Measurements from ENCODE around the gene GPANK1. TPM values are rescaled to one million over a fixed set of nuclear protein-coding genes. Genes with fewer than 3 reads are reported as not detected.

Gene GPANK1
- total and polyA plus RNA-seq, 7 donors, result 13.6 to 49.7 (median 22.6) TPM

DNA sequence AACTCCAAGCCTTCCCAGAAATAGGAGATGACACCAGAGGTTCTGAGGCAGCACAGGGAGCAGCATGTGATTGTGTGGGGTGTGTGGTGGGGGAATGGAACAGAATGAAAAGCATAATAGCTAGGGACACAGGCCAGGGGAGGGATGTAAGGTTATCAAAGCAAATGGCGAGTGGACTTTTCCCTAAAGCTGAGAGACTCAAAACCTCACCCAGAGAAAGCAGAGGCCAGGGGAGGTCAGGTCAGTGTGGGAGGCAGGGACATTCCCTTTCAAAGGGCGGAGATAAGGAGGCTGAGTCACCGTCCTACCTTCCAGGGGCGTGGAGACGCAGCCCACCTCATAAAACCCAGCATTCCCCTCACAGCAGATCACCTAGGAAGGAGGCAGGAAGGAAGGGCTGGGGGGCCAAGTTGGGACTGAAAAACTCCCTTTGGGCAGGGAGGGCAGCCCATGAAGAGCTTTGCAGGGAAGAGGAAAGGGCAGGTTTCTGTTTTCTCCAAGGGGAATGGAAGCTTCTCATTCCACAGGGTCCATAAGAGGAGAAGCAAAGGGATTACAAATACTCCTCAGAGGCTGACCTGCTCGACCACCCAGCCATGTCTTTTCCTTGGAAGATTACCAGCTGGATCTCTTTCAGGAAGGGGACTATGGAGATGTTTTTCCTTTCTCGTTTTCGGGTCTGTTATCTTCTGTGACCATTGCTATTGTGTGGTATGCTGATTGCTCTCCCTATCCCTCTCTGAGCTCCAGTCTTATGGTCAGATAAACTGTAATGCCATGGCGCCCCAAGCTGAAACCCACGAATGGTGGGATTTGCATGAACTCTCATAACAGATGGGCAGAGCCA, 25.7 kb upstream of the GPANK1 start:
- Histone ChIP-seq H3K27ac (no peak overlapping the region), H3K9me3 (no peaks in the 10 kb centered on the region), H3K36me3 (ENCODE audit: insufficient read depth in 1 of 2, low read depth in 1 of 2) (peaks cover 12 to 100% of the 10 kb centered on the region in 2 donors), H3K4me1 (no peaks in the 10 kb centered on the region), H3K27me3 (ENCODE audit: insufficient read depth in 3 of 3, low read length in 2 of 3) (no peaks in the 10 kb centered on the region), H3K4me3 (no peak overlapping the region)
- DNase-seq, result no peak
- WGBS, 3 donors, result 68 to 79% (median 68%) methylated on average over 10 of the region's 10 CpGs
- intact Hi-C loops (cut with DNase I), result no loop called here
- ATAC-seq, result no peak
- TF ChIP-seq, protein P1, sequence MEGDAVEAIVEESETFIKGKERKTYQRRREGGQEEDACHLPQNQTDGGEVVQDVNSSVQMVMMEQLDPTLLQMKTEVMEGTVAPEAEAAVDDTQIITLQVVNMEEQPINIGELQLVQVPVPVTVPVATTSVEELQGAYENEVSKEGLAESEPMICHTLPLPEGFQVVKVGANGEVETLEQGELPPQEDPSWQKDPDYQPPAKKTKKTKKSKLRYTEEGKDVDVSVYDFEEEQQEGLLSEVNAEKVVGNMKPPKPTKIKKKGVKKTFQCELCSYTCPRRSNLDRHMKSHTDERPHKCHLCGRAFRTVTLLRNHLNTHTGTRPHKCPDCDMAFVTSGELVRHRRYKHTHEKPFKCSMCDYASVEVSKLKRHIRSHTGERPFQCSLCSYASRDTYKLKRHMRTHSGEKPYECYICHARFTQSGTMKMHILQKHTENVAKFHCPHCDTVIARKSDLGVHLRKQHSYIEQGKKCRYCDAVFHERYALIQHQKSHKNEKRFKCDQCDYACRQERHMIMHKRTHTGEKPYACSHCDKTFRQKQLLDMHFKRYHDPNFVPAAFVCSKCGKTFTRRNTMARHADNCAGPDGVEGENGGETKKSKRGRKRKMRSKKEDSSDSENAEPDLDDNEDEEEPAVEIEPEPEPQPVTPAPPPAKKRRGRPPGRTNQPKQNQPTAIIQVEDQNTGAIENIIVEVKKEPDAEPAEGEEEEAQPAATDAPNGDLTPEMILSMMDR (IDR thresholded peaks at IDR 0.05), result no peak

DNA sequence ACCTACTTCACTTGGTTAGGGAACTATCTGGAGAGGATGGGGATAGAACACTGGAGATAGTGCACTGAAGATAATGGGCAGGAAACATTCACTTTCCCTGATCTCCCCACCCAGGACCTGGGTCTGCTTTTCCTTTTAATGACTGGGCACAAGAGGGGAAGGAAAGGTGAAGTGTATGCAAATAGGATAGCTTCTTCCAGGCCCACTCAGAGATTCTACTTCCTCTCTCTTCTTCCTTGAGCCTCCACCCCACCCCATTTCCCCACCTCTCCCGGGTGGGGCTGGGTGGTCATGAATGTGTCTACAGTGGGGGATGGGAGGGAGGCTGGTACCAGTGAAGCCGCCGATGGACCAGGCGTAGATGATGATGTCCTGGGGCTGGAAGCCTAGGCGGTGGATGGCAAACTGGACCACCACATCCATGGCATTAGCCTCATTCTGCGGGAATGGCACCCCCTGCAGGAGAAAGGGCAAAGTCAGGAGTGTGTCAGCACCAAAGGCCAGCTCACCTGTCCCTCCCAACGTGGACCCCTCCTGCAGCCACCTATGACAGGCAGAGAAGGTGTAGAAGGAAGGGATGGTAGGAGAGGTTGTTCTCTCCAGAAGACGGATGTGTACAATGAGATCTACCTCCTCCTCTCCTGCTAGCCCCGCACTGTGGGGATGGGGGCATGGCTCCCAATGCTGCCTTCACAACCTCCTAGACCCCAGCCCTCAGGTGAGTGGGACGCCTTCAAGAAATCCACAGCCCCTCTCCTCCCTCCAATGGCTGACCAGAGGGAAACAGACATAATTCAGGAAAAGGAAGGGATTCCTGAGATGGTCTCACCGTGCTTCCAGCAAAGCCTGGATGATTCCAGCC, 24.7 kb upstream of the GPANK1 start:
- TF ChIP-seq, protein P1 (IDR thresholded peaks at IDR 0.05), result no peak
- intact Hi-C loops (cut with DNase I), result loop anchor here (10.0 kb wide), 2 partner anchors 175 to 195 kb away; partner anchors contain the start of gene NEU1 (in 1 of the 2)
- Histone ChIP-seq H3K4me1 (no peaks in the 10 kb centered on the region), H3K36me3 (ENCODE audit: insufficient read depth in 1 of 2, low read depth in 1 of 2) (peaks cover 12 to 98% of the 10 kb centered on the region in 2 donors), H3K4me3 (no peak overlapping the region), H3K27ac (no peak overlapping the region), H3K9me3 (no peaks in the 10 kb centered on the region), H3K27me3 (ENCODE audit: insufficient read depth in 3 of 3, low read length in 2 of 3) (no peaks in the 10 kb centered on the region)
- no peak for ATAC-seq
- WGBS, 3 donors, result 76 to 81% (median 81%) methylated on average over 11 of the region's 11 CpGs
- no peak for DNase-seq

DNA sequence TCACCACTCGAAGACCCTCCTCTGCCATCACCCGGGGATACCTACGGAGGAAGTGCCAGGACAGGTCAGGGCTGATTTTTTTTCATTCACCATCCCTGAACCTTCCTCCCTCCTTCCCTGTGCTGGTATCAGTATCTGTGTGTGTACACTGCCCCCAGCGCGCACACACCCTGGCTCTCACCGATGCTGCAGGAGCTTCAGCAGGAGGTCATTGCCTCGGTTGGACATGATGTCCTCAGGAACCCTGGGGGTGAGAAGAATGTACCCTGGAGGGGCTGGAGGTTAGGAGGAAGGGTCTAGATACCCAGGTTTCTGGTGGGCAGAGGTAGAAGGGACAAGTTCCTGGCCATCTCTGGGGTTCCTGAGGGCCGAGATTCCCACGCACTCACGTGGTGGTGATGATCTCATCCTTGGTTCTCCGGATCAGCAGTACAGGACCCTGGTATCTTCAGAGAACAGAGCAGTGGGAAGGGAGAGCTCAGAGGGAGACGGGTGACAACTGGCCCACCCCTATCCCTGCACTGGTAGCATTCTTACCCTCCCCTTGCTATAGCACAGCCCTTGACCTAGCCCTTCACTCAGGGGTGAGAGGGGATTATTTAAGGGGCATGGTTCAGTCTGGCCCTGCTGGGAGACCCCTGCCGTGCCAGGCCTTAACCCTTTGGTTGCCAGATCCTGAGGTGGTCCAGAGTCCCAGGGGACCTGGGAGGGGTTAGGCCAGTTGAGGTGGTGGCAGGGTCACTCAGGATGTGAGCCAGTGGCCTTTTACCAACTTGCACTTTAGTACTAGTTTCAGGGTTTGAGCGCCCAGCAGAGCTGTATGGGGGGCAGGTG, 23.3 kb upstream of the GPANK1 start:
- Histone ChIP-seq H3K4me1 (no peaks in the 10 kb centered on the region), H3K27ac (no peak overlapping the region), H3K36me3 (ENCODE audit: insufficient read depth in 1 of 2, low read depth in 1 of 2) (peaks cover 12 to 91% of the 10 kb centered on the region in 2 donors), H3K4me3 (no peak overlapping the region), H3K27me3 (ENCODE audit: insufficient read depth in 3 of 3, low read length in 2 of 3) (no peaks in the 10 kb centered on the region), H3K9me3 (no peaks in the 10 kb centered on the region)
- DNase-seq, result no peak
- ATAC-seq, result no peak
- TF ChIP-seq, protein P1 (IDR thresholded peaks at IDR 0.05), result no peak
- 77 to 79% (median 78%) methylated on average over 14 of the region's 14 CpGs for WGBS, 3 donors
- intact Hi-C loops (cut with DNase I), result loop anchor here (10.0 kb wide), 2 partner anchors 177 to 197 kb away; partner anchors contain the start of gene NEU1 (in 1 of the 2)

DNA sequence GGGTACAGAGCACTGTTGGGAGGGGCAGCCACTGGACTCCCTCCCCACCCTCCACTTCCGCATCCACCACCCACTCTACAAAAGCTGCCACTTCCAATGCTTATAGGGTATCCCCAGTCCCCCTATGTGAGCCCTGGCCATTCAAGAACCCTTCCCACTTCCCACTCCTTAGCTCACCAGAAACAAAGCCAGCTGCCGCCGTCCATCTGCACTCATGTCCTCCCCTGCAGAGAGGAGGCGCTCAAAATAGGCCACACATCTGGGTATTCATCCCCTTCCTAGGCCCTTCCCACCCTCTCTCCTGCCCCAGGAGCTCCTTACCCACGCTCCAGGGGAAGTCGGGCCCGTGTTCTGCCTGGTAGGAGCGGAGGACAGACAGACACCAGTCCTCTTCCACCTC, 22.5 kb upstream of the GPANK1 start:
- Histone ChIP-seq H3K27me3 (ENCODE audit: insufficient read depth in 3 of 3, low read length in 2 of 3) (no peaks in the 10 kb centered on the region), H3K9me3 (no peaks in the 10 kb centered on the region), H3K4me3 (no peak overlapping the region), H3K27ac (no peak overlapping the region), H3K36me3 (ENCODE audit: insufficient read depth in 1 of 2, low read depth in 1 of 2) (peaks cover 10 to 84% of the 10 kb centered on the region in 2 donors), H3K4me1 (no peaks in the 10 kb centered on the region)
- intact Hi-C loops (cut with DNase I), result loop anchor here (10.0 kb wide), 2 partner anchors 177 to 197 kb away; partner anchors contain the start of gene NEU1 (in 1 of the 2)
- ATAC-seq, result no peak
- no peak for DNase-seq
- 72 to 81% (median 75%) methylated on average over 8 of the region's 8 CpGs for WGBS, 3 donors
- TF ChIP-seq, protein P1 (IDR thresholded peaks at IDR 0.05), result no peak
